ENCODE results near the gene KRTAP5-3. TPM values are rescaled to one million over a fixed set of nuclear protein-coding genes. Genes with fewer than 3 reads are reported as not detected.

The KRTAP5-3 gene
- total and polyA plus RNA-seq, 9 of the 15 experiments (the other 6 are each of a cell fraction or from before 2014, with no cell fraction given), result not detected

DNA sequence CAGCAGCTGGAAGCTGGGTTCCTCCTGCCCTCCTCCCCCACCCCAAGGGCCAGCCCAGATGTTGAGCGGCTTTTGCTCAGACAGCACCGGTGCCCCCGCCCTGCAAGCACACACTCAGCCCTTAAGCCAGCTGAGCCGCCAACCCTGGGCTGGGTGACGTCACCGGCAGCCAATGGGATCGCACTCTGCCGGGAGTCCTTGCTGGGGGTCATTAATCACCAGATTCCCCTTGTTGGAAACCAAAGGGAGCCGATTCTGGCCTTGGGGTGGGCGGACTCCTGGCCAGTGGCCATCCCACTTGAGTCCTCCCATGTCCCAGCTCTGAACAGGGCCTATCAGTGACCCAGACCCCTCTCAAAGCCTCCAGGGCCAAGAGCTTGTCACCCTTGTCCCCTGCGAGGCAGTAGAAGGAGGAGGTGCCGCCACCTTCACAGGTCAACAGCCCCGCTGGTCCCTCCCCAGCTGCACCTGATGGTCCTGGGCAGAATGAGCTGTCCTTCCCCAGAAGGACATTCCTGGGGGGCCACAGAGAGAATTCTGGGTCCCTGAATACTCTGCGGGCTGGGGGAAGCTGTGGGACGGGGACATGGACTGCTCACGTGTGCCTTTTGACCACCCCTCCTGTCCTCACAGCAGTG is 43.6 kb downstream of the KRTAP5-3 start (continued):
- TF ChIP-seq, protein P1, sequence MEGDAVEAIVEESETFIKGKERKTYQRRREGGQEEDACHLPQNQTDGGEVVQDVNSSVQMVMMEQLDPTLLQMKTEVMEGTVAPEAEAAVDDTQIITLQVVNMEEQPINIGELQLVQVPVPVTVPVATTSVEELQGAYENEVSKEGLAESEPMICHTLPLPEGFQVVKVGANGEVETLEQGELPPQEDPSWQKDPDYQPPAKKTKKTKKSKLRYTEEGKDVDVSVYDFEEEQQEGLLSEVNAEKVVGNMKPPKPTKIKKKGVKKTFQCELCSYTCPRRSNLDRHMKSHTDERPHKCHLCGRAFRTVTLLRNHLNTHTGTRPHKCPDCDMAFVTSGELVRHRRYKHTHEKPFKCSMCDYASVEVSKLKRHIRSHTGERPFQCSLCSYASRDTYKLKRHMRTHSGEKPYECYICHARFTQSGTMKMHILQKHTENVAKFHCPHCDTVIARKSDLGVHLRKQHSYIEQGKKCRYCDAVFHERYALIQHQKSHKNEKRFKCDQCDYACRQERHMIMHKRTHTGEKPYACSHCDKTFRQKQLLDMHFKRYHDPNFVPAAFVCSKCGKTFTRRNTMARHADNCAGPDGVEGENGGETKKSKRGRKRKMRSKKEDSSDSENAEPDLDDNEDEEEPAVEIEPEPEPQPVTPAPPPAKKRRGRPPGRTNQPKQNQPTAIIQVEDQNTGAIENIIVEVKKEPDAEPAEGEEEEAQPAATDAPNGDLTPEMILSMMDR (IDR thresholded peaks at IDR 0.05 in 2 of 3, conservative IDR thresholded peaks at IDR 0.05 in 1 of 3; ENCODE audit: insufficient read depth in 2 of 3, low read depth in 1 of 3, low read length in 3 of 3), result no peak
- TF ChIP-seq ZNF717 (CRISPR knock-in tag; IDR thresholded peaks at IDR 0.05) (no peak), YBX1 (IDR thresholded peaks at IDR 0.05) (no peak), HNRNPL (IDR thresholded peaks at IDR 0.05; ENCODE audit: low read depth, low read length) (no peak), ZNF77 (CRISPR knock-in tag; IDR thresholded peaks at IDR 0.05) (no peak), NFE2 (IDR thresholded peaks at IDR 0.05; ENCODE audit: low read depth) (no peak), HDAC8 (tag; IDR thresholded peaks at IDR 0.05) (no peak), MIER1 (IDR thresholded peaks at IDR 0.05; ENCODE audit: low read depth) (no peak)
- TF ChIP-seq, protein P2, sequence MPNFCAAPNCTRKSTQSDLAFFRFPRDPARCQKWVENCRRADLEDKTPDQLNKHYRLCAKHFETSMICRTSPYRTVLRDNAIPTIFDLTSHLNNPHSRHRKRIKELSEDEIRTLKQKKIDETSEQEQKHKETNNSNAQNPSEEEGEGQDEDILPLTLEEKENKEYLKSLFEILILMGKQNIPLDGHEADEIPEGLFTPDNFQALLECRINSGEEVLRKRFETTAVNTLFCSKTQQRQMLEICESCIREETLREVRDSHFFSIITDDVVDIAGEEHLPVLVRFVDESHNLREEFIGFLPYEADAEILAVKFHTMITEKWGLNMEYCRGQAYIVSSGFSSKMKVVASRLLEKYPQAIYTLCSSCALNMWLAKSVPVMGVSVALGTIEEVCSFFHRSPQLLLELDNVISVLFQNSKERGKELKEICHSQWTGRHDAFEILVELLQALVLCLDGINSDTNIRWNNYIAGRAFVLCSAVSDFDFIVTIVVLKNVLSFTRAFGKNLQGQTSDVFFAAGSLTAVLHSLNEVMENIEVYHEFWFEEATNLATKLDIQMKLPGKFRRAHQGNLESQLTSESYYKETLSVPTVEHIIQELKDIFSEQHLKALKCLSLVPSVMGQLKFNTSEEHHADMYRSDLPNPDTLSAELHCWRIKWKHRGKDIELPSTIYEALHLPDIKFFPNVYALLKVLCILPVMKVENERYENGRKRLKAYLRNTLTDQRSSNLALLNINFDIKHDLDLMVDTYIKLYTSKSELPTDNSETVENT (CRISPR knock-in tag; IDR thresholded peaks at IDR 0.05), result no peak
- TF ChIP-seq, protein P3, sequence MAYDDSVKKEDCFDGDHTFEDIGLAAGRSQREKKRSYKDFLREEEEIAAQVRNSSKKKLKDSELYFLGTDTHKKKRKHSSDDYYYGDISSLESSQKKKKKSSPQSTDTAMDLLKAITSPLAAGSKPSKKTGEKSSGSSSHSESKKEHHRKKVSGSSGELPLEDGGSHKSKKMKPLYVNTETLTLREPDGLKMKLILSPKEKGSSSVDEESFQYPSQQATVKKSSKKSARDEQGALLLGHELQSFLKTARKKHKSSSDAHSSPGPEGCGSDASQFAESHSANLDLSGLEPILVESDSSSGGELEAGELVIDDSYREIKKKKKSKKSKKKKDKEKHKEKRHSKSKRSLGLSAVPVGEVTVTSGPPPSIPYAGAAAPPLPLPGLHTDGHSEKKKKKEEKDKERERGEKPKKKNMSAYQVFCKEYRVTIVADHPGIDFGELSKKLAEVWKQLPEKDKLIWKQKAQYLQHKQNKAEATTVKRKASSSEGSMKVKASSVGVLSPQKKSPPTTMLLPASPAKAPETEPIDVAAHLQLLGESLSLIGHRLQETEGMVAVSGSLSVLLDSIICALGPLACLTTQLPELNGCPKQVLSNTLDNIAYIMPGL (CRISPR knock-in tag; IDR thresholded peaks at IDR 0.05), result no peak
- TF ChIP-seq, protein P4, sequence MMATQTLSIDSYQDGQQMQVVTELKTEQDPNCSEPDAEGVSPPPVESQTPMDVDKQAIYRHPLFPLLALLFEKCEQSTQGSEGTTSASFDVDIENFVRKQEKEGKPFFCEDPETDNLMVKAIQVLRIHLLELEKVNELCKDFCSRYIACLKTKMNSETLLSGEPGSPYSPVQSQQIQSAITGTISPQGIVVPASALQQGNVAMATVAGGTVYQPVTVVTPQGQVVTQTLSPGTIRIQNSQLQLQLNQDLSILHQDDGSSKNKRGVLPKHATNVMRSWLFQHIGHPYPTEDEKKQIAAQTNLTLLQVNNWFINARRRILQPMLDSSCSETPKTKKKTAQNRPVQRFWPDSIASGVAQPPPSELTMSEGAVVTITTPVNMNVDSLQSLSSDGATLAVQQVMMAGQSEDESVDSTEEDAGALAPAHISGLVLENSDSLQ (IDR thresholded peaks at IDR 0.05), result peak; percentile 76
- TF ChIP-seq, protein P5, sequence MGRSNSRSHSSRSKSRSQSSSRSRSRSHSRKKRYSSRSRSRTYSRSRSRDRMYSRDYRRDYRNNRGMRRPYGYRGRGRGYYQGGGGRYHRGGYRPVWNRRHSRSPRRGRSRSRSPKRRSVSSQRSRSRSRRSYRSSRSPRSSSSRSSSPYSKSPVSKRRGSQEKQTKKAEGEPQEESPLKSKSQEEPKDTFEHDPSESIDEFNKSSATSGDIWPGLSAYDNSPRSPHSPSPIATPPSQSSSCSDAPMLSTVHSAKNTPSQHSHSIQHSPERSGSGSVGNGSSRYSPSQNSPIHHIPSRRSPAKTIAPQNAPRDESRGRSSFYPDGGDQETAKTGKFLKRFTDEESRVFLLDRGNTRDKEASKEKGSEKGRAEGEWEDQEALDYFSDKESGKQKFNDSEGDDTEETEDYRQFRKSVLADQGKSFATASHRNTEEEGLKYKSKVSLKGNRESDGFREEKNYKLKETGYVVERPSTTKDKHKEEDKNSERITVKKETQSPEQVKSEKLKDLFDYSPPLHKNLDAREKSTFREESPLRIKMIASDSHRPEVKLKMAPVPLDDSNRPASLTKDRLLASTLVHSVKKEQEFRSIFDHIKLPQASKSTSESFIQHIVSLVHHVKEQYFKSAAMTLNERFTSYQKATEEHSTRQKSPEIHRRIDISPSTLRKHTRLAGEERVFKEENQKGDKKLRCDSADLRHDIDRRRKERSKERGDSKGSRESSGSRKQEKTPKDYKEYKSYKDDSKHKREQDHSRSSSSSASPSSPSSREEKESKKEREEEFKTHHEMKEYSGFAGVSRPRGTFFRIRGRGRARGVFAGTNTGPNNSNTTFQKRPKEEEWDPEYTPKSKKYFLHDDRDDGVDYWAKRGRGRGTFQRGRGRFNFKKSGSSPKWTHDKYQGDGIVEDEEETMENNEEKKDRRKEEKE (IDR thresholded peaks at IDR 0.05; ENCODE audit: borderline replicate concordance in 1 of 2, control insufficient read depth in 1 of 2, low read depth in 2 of 2, low read length in 1 of 2), result no peak

All from K562 (cell line).